Measurements from ENCODE around the gene PAPSS1. TPM values are rescaled to one million over a fixed set of nuclear protein-coding genes. Genes with fewer than 3 reads are reported as not detected.

The PAPSS1 gene
- total RNA-seq, 1 donor from 2014 or later = 140 TPM

GRCh38 chr4:107625391-107625902 is 94.6 kb downstream of the PAPSS1 start:
- DNase-seq (ENCODE audit: low spot score) = no peak
- Histone ChIP-seq H3K4me1 (no peaks in the 10 kb centered on the region), H3K36me3 (peaks cover 11% of the 10 kb centered on the region), H4K20me1 (ENCODE audit: low read depth) (no peaks in the 10 kb centered on the region), H3K9ac (no peak overlapping the region), H2AFZ (replicated peaks) (no peak overlapping the region), H3F3A (ENCODE audit: low read depth) (no peaks in the 10 kb centered on the region), H3K79me2 (ENCODE audit: low read depth) (no peaks in the 10 kb centered on the region), H3K4me2 (no peak overlapping the region), H3K27me3 (no peaks in the 10 kb centered on the region), H3K27ac (no peak overlapping the region), H3K9me3 (ENCODE audit: low read depth) (no peaks in the 10 kb centered on the region), H3K4me3 (no peak overlapping the region)
- H3K27ac Mint-ChIP-seq = no peak overlapping the region
- peaks cover 8% of the 10 kb centered on the region for H3K9me3 Mint-ChIP-seq
- H3K36me3 Mint-ChIP-seq = peaks cover 26% of the 10 kb centered on the region
- TF ChIP-seq CTCF (IDR thresholded peaks at IDR 0.05) (no peak), EZH2 (IDR thresholded peaks at IDR 0.05) (no peak), EZH2phosphoT487 (IDR thresholded peaks at IDR 0.05) (no peak)
- no peaks in the 10 kb centered on the region for H3K27me3 Mint-ChIP-seq (ENCODE audit: insufficient read depth, low read depth)
- H3K4me3 Mint-ChIP-seq = no peak overlapping the region
- no peaks in the 10 kb centered on the region for H3K4me1 Mint-ChIP-seq

- H3K36me3 Mint-ChIP-seq = peaks cover 20% of the 10 kb centered on the region
- DNase-seq (ENCODE audit: low spot score) = no peak
- no peaks in the 10 kb centered on the region for H3K27me3 Mint-ChIP-seq (ENCODE audit: insufficient read depth, low read depth)
- Histone ChIP-seq H3F3A (ENCODE audit: low read depth) (no peaks in the 10 kb centered on the region), H3K79me2 (ENCODE audit: low read depth) (no peaks in the 10 kb centered on the region), H4K20me1 (ENCODE audit: low read depth) (no peaks in the 10 kb centered on the region), H3K4me2 (no peak overlapping the region), H2AFZ (replicated peaks) (no peak overlapping the region), H3K36me3 (peaks cover 11% of the 10 kb centered on the region), H3K27ac (no peak overlapping the region), H3K9me3 (ENCODE audit: low read depth) (no peaks in the 10 kb centered on the region), H3K27me3 (no peaks in the 10 kb centered on the region), H3K9ac (no peak overlapping the region), H3K4me1 (no peaks in the 10 kb centered on the region), H3K4me3 (no peak overlapping the region)
- no peak overlapping the region for H3K27ac Mint-ChIP-seq
- H3K9me3 Mint-ChIP-seq = peaks cover 8% of the 10 kb centered on the region
- TF ChIP-seq EZH2phosphoT487 (IDR thresholded peaks at IDR 0.05) (no peak), CTCF (IDR thresholded peaks at IDR 0.05) (no peak), EZH2 (IDR thresholded peaks at IDR 0.05) (no peak)
- no peaks in the 10 kb centered on the region for H3K4me1 Mint-ChIP-seq
- H3K4me3 Mint-ChIP-seq = no peak overlapping the region
Observed at GRCh38 chr4:107624024-107624423, 96.0 kb downstream of the PAPSS1 start.

- Histone ChIP-seq H3F3A (ENCODE audit: low read depth) (no peaks in the 10 kb centered on the region), H4K20me1 (ENCODE audit: low read depth) (no peaks in the 10 kb centered on the region), H3K27me3 (no peaks in the 10 kb centered on the region), H3K36me3 (peaks cover 11% of the 10 kb centered on the region), H3K4me3 (no peak overlapping the region), H2AFZ (replicated peaks) (no peak overlapping the region), H3K9ac (no peak overlapping the region), H3K4me1 (no peaks in the 10 kb centered on the region), H3K9me3 (ENCODE audit: low read depth) (no peaks in the 10 kb centered on the region), H3K4me2 (no peak overlapping the region), H3K79me2 (ENCODE audit: low read depth) (no peaks in the 10 kb centered on the region), H3K27ac (no peak overlapping the region)
- peaks cover 19% of the 10 kb centered on the region for H3K36me3 Mint-ChIP-seq
- no peak for TF ChIP-seq EZH2 (IDR thresholded peaks at IDR 0.05)
- no peak for TF ChIP-seq CTCF (IDR thresholded peaks at IDR 0.05)
- TF ChIP-seq EZH2phosphoT487 (IDR thresholded peaks at IDR 0.05) = no peak
- no peak for DNase-seq (ENCODE audit: low spot score)
- H3K27ac Mint-ChIP-seq = no peak overlapping the region
- no peaks in the 10 kb centered on the region for H3K4me1 Mint-ChIP-seq
- no peaks in the 10 kb centered on the region for H3K27me3 Mint-ChIP-seq (ENCODE audit: insufficient read depth, low read depth)
- peaks cover 8% of the 10 kb centered on the region for H3K9me3 Mint-ChIP-seq
- H3K4me3 Mint-ChIP-seq = no peak overlapping the region
Observed at GRCh38 chr4:107622006-107622405, 98.0 kb downstream of the PAPSS1 start.

All from neural progenitor cell (in vitro differentiated cells).